VCaP (cell line): Measurements from ENCODE around the gene PLCB2.

Source experiments
- H3K27ac ChIP-seq: fragments of 450-650 bp; 2 replicates; pipeline ENCODE4 v1.5.1; 2017
- TF ChIP-seq, protein P1 (sequence below): fragments of 450-650 bp; conservative IDR thresholded peaks from 2 replicates; pipeline ENCODE4 v1.5.1; 2017; ENCODE audit warnings: mild to moderate bottlenecking, moderate library complexity

PLCB2 gene

DNA sequence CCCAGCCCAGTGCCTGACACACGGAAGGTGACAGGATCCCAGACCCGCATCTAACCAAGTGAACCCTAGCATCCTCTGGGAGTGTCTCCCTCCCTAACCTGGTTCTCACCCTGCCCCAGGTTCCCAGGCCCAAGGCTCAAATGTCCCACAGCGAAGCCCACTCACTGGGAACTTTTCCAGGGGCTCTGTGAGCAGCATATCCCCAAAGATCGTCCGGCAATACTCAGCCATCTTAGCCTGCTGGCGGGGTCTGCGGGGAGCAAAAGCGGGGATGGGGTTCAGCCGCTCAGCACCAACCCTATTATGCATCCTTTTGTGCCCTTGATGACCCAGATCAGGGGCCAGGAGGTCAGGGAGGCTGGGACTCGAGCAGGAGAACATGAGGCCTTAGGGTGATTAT, 10.4 kb downstream of the PLCB2 start:
- TF ChIP-seq, protein P1, sequence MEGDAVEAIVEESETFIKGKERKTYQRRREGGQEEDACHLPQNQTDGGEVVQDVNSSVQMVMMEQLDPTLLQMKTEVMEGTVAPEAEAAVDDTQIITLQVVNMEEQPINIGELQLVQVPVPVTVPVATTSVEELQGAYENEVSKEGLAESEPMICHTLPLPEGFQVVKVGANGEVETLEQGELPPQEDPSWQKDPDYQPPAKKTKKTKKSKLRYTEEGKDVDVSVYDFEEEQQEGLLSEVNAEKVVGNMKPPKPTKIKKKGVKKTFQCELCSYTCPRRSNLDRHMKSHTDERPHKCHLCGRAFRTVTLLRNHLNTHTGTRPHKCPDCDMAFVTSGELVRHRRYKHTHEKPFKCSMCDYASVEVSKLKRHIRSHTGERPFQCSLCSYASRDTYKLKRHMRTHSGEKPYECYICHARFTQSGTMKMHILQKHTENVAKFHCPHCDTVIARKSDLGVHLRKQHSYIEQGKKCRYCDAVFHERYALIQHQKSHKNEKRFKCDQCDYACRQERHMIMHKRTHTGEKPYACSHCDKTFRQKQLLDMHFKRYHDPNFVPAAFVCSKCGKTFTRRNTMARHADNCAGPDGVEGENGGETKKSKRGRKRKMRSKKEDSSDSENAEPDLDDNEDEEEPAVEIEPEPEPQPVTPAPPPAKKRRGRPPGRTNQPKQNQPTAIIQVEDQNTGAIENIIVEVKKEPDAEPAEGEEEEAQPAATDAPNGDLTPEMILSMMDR: no peak
- H3K27ac ChIP-seq: peak overlapping the region; percentile 31; the same call in 1 of the 2 replicates

DNA sequence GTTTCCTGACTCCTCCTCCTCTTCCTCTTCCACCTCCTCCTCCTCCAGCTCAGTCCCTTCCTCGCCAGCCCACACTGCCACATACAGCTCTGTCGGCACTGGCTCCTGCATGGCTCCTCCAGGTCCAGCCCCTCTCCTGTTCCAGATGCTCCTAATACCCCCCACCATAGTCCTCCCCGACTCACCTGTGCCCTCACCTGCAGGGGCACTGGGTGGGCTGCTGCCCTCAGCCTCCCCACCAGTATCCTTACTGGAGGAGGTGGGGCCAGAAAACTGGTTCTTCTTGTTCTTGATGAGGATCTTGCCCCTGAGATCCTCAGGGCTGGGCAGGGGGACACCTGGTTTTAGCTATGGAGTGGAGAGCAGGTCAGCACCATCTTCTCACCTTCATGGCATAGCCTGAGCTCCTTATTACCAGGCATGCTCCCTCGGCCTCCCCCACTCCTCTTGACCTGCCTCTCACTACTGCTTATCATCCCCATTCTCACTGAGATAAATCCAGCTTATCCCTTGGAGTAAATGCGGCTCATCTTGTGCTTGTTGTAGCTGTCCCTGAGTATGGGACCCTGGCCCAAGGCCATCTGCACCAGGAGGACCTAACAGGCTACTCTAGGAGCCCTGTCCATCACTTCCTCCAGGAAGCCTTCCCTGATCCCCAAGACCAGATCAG, 11.0 kb downstream of the PLCB2 start:
- peak overlapping the region; percentile 31; the same call in 1 of the 2 replicates for H3K27ac ChIP-seq
- TF ChIP-seq, protein P1: no peak

DNA sequence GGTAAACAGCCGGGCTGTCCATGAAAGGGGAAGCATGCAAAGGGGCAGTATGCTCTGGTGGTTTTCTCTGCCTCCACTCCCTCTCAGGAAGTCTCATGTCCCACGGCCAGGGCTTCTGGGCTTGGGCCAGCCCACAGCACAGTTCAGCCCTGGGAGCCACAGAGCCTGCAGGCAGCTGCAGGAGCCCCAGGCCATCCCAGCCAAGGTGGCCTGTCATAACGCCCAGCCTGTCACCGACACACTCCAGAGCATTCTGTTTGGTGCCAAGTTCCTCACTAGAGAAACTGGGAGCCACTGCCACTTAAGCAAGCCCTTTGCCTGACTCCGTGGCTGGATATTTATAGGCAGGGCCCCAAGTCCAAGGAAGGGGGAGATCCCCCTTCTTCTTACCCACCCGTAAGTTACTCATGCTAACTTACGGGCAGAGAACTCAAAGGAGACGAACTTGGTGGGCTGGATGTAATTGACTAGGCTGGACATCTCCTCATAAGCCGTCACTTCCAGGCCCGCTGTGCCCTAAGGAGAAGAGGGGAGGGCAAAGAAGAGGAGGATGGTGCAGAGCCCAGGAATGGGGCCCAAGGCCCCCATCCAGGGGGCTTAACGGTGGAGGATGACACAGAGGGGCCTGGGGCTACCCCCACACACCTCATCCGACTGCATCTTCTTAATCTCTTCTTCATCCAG, 11.7 kb downstream of the PLCB2 start:
- TF ChIP-seq, protein P1: no peak
- peak overlapping the region; percentile 31; the same call in 1 of the 2 replicates for H3K27ac ChIP-seq

DNA sequence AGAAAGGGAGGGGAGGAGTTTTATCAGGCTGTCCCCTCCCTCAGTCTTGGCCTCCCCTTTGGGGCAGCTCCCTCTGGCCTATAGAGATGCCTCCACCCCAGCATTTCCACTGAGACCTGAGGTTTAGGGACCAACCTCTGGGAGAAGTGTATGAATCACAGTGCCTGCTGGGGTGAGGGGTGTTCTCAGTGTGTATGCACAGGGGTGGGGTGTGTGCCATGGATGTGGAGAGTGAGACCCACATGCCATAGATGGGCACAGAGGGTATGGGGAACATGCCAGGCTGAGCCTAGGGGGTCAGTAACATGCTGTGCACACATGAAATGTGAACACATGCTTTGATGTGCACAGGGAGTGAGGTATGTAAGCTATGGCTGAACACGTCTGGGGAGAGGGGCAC, 12.4 kb downstream of the PLCB2 start:
- TF ChIP-seq, protein P1: no peak
- peak overlapping the region; percentile 31; the same call in 1 of the 2 replicates for H3K27ac ChIP-seq

DNA sequence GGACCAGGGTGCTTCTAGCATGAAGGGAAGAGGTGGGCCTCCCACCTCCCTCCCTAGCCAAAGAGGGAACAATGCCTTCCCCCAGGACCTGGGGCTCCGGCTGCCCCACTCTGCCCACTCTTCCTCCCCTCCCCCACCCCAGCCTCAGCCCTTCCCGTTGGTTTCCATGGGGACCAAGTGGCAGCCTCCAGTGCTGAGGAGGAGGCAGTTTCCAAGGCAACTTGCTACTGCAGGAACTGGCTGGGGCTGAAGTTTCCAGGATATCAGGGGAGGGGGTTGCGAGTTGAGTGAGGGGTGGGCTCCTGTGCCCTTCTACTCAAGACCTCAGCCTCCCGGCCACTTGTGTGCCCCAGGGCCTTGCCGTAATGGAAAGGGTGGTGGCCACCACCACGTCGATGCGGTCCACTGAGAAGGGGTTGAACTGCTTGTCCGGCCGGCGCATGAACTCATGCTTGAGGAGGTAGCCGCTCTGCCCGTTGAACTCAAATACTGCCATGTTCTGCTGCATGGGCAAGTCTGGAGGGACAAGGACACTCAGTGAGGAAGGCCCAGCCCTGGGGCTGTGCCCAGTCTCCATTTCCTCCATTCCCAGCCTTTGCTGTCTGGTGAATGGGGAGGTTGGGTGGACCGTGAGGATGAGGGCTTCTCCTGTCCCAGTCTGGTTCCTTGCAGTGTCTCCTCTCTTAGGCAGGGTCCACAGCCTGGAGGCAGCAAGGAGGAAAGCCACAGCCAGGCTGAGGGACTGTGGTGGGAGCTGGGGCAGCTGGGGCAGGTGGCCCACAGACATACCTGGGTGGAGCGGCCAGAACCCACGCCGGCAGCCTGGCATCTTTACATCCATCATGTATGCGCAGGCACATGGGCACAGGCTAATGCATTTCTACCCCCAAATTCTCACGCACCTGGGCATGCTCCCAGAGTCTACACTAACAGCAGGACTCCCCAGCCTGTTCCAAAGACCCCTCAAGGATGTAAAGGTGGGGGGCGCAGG, 13.5 kb downstream of the PLCB2 start:
- H3K27ac ChIP-seq: no peak overlapping the region
- TF ChIP-seq, protein P1: no peak

DNA sequence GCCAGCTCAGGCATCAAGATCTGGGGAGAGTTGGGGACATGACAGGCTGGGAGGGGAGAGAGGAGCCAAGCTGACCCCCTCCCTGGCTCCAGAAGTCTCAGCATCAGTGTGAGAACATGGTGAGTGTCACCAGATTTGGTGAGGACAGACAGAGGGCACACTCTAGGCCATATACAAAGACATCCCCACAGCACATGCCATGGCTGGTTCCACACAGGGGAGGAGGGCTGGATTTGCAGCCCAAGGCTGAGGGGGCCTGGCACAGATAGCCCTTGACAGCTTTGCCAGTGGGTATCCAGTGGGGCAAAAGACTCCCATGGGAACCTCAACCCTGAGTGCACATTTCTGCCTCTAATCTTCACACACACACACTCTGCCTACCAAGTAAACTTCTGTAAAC, 14.7 kb downstream of the PLCB2 start:
- no peak overlapping the region for H3K27ac ChIP-seq
- TF ChIP-seq, protein P1: no peak

DNA sequence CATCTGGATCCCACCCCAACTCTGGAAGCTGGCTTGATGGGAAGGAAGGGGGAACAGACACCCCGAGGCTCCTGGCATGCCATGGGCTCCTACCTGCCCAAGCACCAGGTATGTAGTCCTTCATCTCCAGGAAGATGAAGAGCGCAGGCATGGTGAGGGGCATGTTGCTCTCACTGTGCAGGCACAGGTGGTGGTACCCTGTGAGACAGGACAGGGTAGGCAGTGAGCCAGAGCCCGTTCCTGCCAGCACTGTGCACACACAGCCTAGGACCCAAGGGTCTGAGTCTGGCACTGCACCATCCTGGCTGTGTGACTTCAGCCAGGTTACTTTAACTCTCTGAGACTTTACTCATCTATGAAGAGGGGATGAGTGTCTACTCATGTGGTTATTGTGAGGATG, 15.5 kb downstream of the PLCB2 start:
- TF ChIP-seq, protein P1: no peak
- no peak overlapping the region; the same call in 1 of the 2 replicates for H3K27ac ChIP-seq
